Activated naive CD8-positive, alpha-beta T cell treated with anti-CD3 and anti-CD28 coated beads for 36 hours (primary cell): ENCODE measurements around the gene GTF2IRD1. TPM values are rescaled to one million over a fixed set of nuclear protein-coding genes. Genes with fewer than 3 reads are reported as not detected.
"Not testable (repeated sequence)": the region's sequence is repeated elsewhere in the genome, so short reads cannot be mapped to it uniquely, and the experiment has no call there.

Experiments
- DNase-seq: peaks from one replicate; pipeline ENCODE4 v3.0.0; 2021
- H3K27ac Mint-ChIP-seq: one replicate; pipeline ENCODE4 v1.8.0; 2022; ENCODE audit warnings: mild to moderate bottlenecking, moderate library complexity, mixed read lengths
- H3K27me3 Mint-ChIP-seq: one replicate; pipeline ENCODE4 v1.8.0; 2022; ENCODE audit warnings: mild to moderate bottlenecking, mixed read lengths
- H3K36me3 Mint-ChIP-seq: one replicate; pipeline ENCODE4 v1.8.0; 2021; ENCODE audit warnings: mild to moderate bottlenecking, mixed read lengths
- H3K4me1 Mint-ChIP-seq: one replicate; pipeline ENCODE4 v1.8.0; 2021; ENCODE audit warnings: mixed read lengths
- H3K4me3 Mint-ChIP-seq: one replicate; pipeline ENCODE4 v1.8.0; 2022; ENCODE audit warnings: mild to moderate bottlenecking, moderate library complexity, mixed read lengths
- H3K9me3 Mint-ChIP-seq: one replicate; pipeline ENCODE4 v1.8.0; 2022; ENCODE audit warnings: mixed read lengths
- total RNA-seq, 2 experiments: library from RNA; stranded (reverse); gene quantifications; one replicate each; pipeline ENCODE4 v1.2.3, GENCODE V29; 2021

The GTF2IRD1 gene
- total RNA-seq, 2 experiments from 2014 or later, result 2.0 to 2.2 TPM

DNA sequence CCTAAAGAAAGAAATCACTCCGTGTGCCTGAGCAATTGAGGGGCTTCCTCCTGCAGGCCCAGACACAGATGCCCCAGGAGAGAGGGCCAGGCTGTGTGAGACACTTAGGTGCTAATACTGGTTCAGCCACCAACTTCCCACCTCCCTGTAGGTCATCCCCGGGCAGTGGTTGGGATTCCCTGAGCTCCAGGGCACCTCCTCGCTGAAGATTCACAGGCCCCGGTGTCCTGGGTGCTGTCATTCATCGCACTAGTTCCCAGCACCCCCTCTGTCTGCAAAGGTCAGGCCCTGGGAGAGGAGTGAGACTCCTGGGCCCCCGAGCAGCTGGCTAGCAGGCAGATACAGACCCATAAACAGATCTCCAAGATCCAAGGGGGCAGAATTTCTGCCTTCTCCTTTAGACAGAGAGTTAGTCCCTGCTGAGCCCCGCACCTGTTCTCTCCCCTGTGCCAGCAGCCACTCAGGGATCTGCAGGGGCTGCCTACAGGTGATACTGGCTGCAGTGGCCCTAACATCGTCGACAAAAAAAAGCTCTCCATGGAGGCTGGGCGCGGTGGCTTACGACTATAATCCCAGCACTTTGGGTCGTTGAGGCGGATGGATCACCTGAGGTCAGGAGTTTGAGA is 165.6 kb downstream of the GTF2IRD1 start:
- H3K27ac Mint-ChIP-seq, result no peak overlapping the region
- H3K27me3 Mint-ChIP-seq, result no peaks in the 10 kb centered on the region
- no peaks in the 10 kb centered on the region for H3K9me3 Mint-ChIP-seq
- no peak overlapping the region for H3K4me3 Mint-ChIP-seq
- H3K4me1 Mint-ChIP-seq, result peaks cover 14% of the 10 kb centered on the region
- DNase-seq, result no peak
- no peaks in the 10 kb centered on the region for H3K36me3 Mint-ChIP-seq

- H3K27ac Mint-ChIP-seq, result no peak overlapping the region
- no peak overlapping the region for H3K4me3 Mint-ChIP-seq
- no peaks in the 10 kb centered on the region for H3K9me3 Mint-ChIP-seq
- no peaks in the 10 kb centered on the region for H3K36me3 Mint-ChIP-seq
- no peak for DNase-seq
- H3K27me3 Mint-ChIP-seq, result no peaks in the 10 kb centered on the region
- H3K4me1 Mint-ChIP-seq, result peaks cover 6% of the 10 kb centered on the region
Observed at GRCh38 chr7:74622228-74622749, 168.6 kb downstream of the GTF2IRD1 start.

DNA sequence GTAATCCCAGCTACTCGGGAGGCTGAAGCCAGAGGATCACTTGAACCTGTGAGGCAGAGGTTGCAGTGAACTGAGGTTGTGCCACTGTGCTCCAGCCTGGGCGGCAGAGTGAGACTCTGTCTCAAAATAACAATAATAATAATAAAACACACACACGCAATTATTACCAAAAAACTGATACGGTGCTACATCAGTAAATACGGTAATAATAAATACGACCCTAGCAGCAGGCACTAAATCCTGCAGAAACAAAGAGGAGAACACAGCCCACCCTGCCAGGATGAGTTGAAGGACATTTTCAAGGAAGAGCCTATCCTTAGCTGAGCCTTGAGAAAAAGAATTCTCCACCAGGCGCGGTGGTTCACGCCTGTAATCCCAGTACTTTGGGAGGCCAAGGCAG is 169.4 kb downstream of the GTF2IRD1 start:
- Mint-ChIP-seq H3K36me3 (no peaks in the 10 kb centered on the region), H3K4me3 (no peak overlapping the region), H3K27ac (no peak overlapping the region), H3K4me1 (peaks cover 3% of the 10 kb centered on the region), H3K9me3 (no peaks in the 10 kb centered on the region), H3K27me3 (no peaks in the 10 kb centered on the region)
- no peak for DNase-seq

DNA sequence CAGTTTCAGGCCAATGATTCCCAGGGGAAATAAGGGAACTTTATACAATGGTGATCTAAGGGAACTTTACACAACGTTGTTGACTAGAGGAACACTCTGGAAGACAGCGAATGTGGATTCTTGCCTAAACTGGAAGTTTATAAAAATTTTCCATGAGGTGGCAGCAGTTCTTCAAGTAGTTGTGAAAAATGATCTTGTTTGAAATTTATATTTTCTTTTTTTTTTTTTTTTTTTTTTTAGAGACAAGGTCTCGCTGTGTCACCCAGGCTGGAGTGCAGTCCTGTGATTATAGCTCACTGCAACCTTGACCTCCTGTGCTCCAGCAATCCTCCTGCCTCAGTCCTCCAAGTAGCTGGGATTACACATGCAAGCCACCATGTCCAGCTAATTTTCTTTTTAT is 171.7 kb downstream of the GTF2IRD1 start:
- H3K9me3 Mint-ChIP-seq, result no peaks in the 10 kb centered on the region
- no peak overlapping the region for H3K4me3 Mint-ChIP-seq
- H3K36me3 Mint-ChIP-seq, result no peaks in the 10 kb centered on the region
- no peaks in the 10 kb centered on the region for H3K27me3 Mint-ChIP-seq
- DNase-seq, result no peak
- H3K27ac Mint-ChIP-seq, result no peak overlapping the region
- H3K4me1 Mint-ChIP-seq, result peaks cover 3% of the 10 kb centered on the region

GRCh38 chr7:74627661-74628411 is 174.1 kb downstream of the GTF2IRD1 start:
- H3K4me1 Mint-ChIP-seq, result peaks cover 3% of the 10 kb centered on the region
- no peak overlapping the region for H3K27ac Mint-ChIP-seq
- DNase-seq, result no peak

DNA sequence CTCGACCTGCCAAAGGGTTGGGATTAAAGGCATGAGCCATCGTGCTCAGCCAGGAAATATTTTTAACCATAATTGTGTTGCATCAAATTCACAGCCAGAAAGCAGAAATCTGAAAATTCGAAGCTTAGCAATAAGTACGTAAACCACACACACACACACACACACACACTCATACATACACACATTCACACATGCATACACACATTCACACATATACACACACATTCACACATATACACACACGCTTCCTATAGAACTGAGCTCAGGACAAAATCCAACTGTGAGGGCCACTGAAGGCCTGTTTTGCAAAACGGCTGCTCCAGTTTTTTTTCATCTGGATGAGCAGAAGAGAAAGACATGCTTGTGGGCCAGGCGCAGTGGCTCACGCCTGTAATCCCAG is 178.8 kb downstream of the GTF2IRD1 start:
- no peaks in the 10 kb centered on the region for H3K27me3 Mint-ChIP-seq
- H3K9me3 Mint-ChIP-seq, result no peaks in the 10 kb centered on the region
- H3K27ac Mint-ChIP-seq, result no peak overlapping the region
- H3K4me1 Mint-ChIP-seq, result peaks cover 3% of the 10 kb centered on the region
- H3K36me3 Mint-ChIP-seq, result no peaks in the 10 kb centered on the region
- H3K4me3 Mint-ChIP-seq, result no peak overlapping the region
- DNase-seq, result no peak

More at GRCh38 chr7:74627661-74628411, 174.1 kb downstream of the GTF2IRD1 start:
- H3K4me3 Mint-ChIP-seq, result no peak overlapping the region
- no peaks in the 10 kb centered on the region for H3K27me3 Mint-ChIP-seq
- no peaks in the 10 kb centered on the region for H3K36me3 Mint-ChIP-seq
- no peaks in the 10 kb centered on the region for H3K9me3 Mint-ChIP-seq

GRCh38 chr7:74633451-74633921 is 179.8 kb downstream of the GTF2IRD1 start:
- H3K36me3 Mint-ChIP-seq, result no peaks in the 10 kb centered on the region
- no peaks in the 10 kb centered on the region for H3K27me3 Mint-ChIP-seq
- H3K27ac Mint-ChIP-seq, result no peak overlapping the region
- no peaks in the 10 kb centered on the region for H3K9me3 Mint-ChIP-seq
- no peak overlapping the region for H3K4me3 Mint-ChIP-seq
- no peaks in the 10 kb centered on the region for H3K4me1 Mint-ChIP-seq
- no peak for DNase-seq

DNA sequence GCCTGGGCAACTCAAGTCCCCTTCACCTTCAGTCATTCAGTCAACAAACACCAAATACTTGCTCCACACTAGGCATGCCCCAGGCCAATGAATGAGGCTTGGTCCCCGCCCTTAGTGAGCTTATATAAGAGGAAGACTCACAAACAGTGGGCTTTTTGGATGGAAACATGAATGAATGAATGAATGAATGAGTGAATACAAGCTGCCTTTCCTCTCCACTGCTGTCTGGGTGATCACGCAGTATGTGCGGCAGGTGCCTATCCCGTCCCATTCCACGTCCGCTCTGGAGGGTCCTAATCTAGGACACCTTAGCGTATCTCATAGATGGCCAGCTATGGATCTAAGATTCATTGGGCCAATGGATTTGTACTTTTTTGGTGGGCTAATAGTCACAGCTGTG is 184.0 kb downstream of the GTF2IRD1 start:
- Mint-ChIP-seq H3K27ac (no peak overlapping the region), H3K4me1 (peaks cover 4% of the 10 kb centered on the region), H3K36me3 (no peaks in the 10 kb centered on the region), H3K9me3 (no peaks in the 10 kb centered on the region), H3K27me3 (no peaks in the 10 kb centered on the region), H3K4me3 (no peak overlapping the region)
- DNase-seq, result no peak

DNA sequence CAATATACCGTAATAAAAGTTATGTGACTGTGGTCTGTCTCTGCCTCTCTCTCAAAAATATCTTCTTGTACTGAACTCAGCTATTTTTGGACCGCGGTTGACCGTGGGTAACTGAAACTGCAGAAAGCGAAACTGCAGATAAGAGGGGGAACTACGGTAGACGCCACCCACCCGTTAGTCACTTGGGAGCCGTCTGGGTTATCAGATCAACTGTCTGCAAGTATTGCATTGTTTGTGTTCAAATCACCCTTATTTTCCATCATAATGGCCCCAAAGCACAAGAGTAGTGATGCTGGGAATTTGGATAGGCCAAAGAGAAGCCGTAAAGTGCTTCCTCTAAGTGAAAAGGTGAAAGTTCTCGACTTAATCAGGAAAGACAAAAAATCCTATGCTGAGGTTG is 196.3 kb downstream of the GTF2IRD1 start:
- not testable (repeated sequence) for H3K27me3 Mint-ChIP-seq, H3K9me3 Mint-ChIP-seq, H3K36me3 Mint-ChIP-seq
- peak; percentile 80 for DNase-seq
- peak overlapping the region; percentile 96 for H3K27ac Mint-ChIP-seq
- H3K4me3 Mint-ChIP-seq, result peak overlapping the region; percentile 76
- peaks cover 38% of the 10 kb centered on the region for H3K4me1 Mint-ChIP-seq

DNA sequence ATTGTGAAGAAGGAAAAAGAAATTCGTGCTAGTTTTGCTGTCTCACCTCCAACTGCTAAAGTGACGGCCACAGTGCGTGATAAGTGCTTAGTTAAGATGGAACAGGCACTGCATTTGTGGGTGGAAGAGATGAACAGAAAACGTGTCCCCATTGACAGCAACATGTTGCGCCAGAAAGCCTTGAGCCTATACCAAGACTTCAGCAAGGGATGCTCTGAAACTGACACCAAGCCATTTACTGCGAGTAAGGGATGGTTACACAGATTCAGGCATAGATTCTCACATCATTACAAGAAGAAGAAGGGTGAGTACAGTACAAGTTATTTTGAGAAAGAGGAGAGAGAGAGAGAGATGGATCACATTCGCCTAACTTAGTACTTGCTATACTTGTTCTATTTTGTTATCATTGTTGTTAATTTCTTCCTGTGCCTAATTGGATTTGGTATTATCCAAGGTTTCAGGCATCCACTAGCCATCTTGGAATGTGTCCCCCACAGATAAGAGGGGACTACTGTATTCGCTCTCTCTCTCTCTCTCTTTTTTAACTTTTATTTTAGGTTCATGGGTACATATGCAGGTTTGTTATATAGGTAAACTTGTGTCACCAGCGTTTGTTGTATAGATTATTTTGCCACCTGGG is 196.9 kb downstream of the GTF2IRD1 start:
- peak overlapping the region; percentile 96 for H3K27ac Mint-ChIP-seq
- peak overlapping the region; percentile 76 for H3K4me3 Mint-ChIP-seq
- H3K27me3 Mint-ChIP-seq, H3K9me3 Mint-ChIP-seq, H3K36me3 Mint-ChIP-seq: not testable (repeated sequence)
- DNase-seq, result peak; percentile 36
- peaks cover 44% of the 10 kb centered on the region for H3K4me1 Mint-ChIP-seq

DNA sequence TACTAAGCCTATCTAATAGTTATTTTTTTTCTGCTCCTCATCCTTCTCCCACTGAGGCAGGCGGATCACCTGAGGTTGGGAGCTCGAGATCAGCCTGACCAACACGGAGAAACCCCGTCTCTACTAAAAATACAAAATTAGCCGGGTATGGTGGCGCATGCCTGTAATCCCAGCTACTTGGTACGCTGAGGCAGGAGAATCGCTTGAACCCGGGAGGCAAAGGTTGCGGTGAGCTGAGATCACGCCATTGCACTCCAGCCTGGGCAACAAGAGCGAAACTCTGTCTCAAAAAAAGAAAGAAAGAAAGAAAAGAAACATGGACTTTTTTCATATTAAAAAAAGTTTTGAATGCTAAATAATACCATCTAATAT is 197.4 kb downstream of the GTF2IRD1 start:
- not testable (repeated sequence) for DNase-seq, H3K36me3 Mint-ChIP-seq, H3K9me3 Mint-ChIP-seq, H3K27me3 Mint-ChIP-seq
- peak overlapping the region; percentile 96 for H3K27ac Mint-ChIP-seq
- H3K4me1 Mint-ChIP-seq, result peaks cover 49% of the 10 kb centered on the region
- H3K4me3 Mint-ChIP-seq, result peak overlapping the region; percentile 76

Other genes starting within 250 kb of the GTF2IRD1 start
- gene LAT2, start 243.9 kb upstream of the GTF2IRD1 start, total RNA-seq, result 1 to 10 TPM; 2.6 to 3.2 TPM
- gene RFC2, start 199.5 kb upstream of the GTF2IRD1 start, total RNA-seq, result 100 to 1,000 TPM; 111 to 112 TPM
- gene CLIP2, start 164.5 kb upstream of the GTF2IRD1 start, total RNA-seq, result under 1 TPM; 0.62 to 0.74 TPM
- gene GTF2I, start 203.8 kb downstream of the GTF2IRD1 start, total RNA-seq, result 100 to 1,000 TPM; 151 to 158 TPM